ENCODE data around the gene GCNT4.
"Not testable (repeated sequence)": the region's sequence is repeated elsewhere in the genome, so short reads cannot be mapped to it uniquely, and the experiment has no call there.

DNA sequence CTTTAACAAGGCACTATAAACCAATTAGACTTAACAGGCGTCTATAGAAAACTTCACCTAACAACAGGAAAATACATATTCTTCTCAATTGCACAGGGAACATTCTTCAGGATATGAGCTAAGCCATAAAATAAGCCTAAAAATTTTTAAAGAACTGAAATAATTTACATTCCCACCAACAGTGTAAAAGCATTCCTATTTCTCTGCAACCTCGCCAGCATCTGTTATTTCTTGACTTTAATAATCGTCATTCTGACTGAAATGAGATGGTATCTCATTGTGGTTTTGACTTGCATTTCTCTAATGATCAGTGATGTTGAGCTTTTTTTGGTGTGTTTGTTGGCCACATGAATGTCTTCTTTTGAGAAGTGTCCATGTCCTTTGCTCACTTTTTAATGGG, 43.6 kb upstream of the GCNT4 start:
- TF ChIP-seq, protein P1, sequence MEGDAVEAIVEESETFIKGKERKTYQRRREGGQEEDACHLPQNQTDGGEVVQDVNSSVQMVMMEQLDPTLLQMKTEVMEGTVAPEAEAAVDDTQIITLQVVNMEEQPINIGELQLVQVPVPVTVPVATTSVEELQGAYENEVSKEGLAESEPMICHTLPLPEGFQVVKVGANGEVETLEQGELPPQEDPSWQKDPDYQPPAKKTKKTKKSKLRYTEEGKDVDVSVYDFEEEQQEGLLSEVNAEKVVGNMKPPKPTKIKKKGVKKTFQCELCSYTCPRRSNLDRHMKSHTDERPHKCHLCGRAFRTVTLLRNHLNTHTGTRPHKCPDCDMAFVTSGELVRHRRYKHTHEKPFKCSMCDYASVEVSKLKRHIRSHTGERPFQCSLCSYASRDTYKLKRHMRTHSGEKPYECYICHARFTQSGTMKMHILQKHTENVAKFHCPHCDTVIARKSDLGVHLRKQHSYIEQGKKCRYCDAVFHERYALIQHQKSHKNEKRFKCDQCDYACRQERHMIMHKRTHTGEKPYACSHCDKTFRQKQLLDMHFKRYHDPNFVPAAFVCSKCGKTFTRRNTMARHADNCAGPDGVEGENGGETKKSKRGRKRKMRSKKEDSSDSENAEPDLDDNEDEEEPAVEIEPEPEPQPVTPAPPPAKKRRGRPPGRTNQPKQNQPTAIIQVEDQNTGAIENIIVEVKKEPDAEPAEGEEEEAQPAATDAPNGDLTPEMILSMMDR (IDR thresholded peaks at IDR 0.05): not testable (repeated sequence)
- not testable (repeated sequence) for TF ChIP-seq POLR2A (IDR thresholded peaks at IDR 0.05)

All from transverse colon (tissue), 3 donors.